ENCODE results near the gene TMEM151B. TPM values are rescaled to one million over a fixed set of nuclear protein-coding genes. Genes with fewer than 3 reads are reported as not detected.

Gene TMEM151B
- total RNA-seq, 1 experiment from 2014 or later: not detected

- Histone ChIP-seq H3K9me2 (ENCODE audit: insufficient read depth) (no peaks in the 10 kb centered on the region), H3K27me3 (ENCODE audit: insufficient read depth, low read length) (no peaks in the 10 kb centered on the region), H3K9me3 (ENCODE audit: control insufficient read depth in 1 of 2, insufficient read depth in 1 of 2, low read depth in 1 of 2, low read length in 2 of 2) (no peaks in the 10 kb centered on the region), H3K4me1 (ENCODE audit: control insufficient read depth in 1 of 2, insufficient read depth in 2 of 2, low read length in 2 of 2) (peaks cover 25 to 36% of the 10 kb centered on the region in 2 experiments), H3K4me2 (ENCODE audit: low read length) (no peak overlapping the region), H3K27ac (ENCODE audit: low read depth, low read length) (no peak overlapping the region), H2AFZ (ENCODE audit: low read depth, low read length, poor library complexity, severe bottlenecking) (no peak overlapping the region), H4K20me1 (ENCODE audit: insufficient read depth) (no peaks in the 10 kb centered on the region), H3K4me3 (replicated peaks in 1 of 2; ENCODE audit: low read depth in 1 of 2, low read length in 2 of 2) (no peak overlapping the region), H3K9ac (ENCODE audit: low read length) (no peak overlapping the region), H3K36me3 (ENCODE audit: control insufficient read depth in 1 of 2, insufficient read depth in 2 of 2, low read length in 2 of 2) (peaks cover 0 to 16% of the 10 kb centered on the region in 2 experiments; a peak in 1 of 4 replicates), H3K79me2 (ENCODE audit: insufficient read depth, low read length) (no peaks in the 10 kb centered on the region)
- ChIA-PET RAD21 (ENCODE audit: low non-redundant PET in 1 of 2, low total read pairs in 2 of 2, uncharacterized antibody in 2 of 2, unreplicated experiment in 2 of 2) (no interaction called here), POLR2A (interaction anchor here (0.7 to 2.4 kb wide), 2 partner anchors 8 to 20 kb away, joined by 3 to 31 read pairs; partner anchors contain the start of gene HSP90AB1), CTCF (interaction anchor here (1.8 kb wide), 1 partner anchor 142 kb away, joined by 13 read pairs; no protein-coding TSS in a partner anchor)
- TF ChIP-seq POLR2A (IDR thresholded peaks at IDR 0.05; ENCODE audit: borderline replicate concordance, extremely low read depth, insufficient read depth, insufficient read length): no peak
- TF ChIP-seq CEBPB (IDR thresholded peaks at IDR 0.05; ENCODE audit: low read depth): no peak
- 0 out of 6 replicates have a peak, but pooled peaks of 1 of the 3 experiments have one; percentile 5 for TF ChIP-seq CTCF (IDR thresholded peaks at IDR 0.05 in 2 of 3, conservative IDR thresholded peaks at IDR 0.05 in 1 of 3; ENCODE audit: borderline replicate concordance in 1 of 3, insufficient read depth in 1 of 3, low read depth in 2 of 3, low read length in 2 of 3)
- no peak for TF ChIP-seq MAX (IDR thresholded peaks at IDR 0.05)
- BruUV-seq (replicated peaks): TSS peak; percentile 16
- intact Hi-C loops (cut with micrococcal nuclease): no loop called here
- DNase-seq (ENCODE audit: low read depth, low spot score): no peak
- ATAC-seq: no peak
These were observed 31.4 kb upstream of the TMEM151B start for GRCh38 chr6:44238687-44239350.

- POLR2A ChIA-PET: no interaction called here
- CTCF ChIA-PET: interaction anchor here (1.1 kb wide), 1 partner anchor 9 kb away, joined by 3 read pairs; no protein-coding TSS in a partner anchor
- peaks cover 4 to 18% of the 10 kb centered on the region in 2 experiments for H3K4me1 ChIP-seq (ENCODE audit: control insufficient read depth in 1 of 2, insufficient read depth in 2 of 2, low read length in 2 of 2)
- TF ChIP-seq EZH2 (IDR thresholded peaks at IDR 0.05): no peak
- TF ChIP-seq ZNF274 (IDR thresholded peaks at IDR 0.05; ENCODE audit: low read depth, low read length): no peak
- TF ChIP-seq POLR2AphosphoS5 (IDR thresholded peaks at IDR 0.05; ENCODE audit: low read depth, low read length): no peak
- TF ChIP-seq MAX (IDR thresholded peaks at IDR 0.05): no peak
- TF ChIP-seq YY1 (IDR thresholded peaks at IDR 0.05; ENCODE audit: extremely low read depth, insufficient replicate concordance, low read depth, low read length): no peak
- TF ChIP-seq SP1 (IDR thresholded peaks at IDR 0.05; ENCODE audit: low read depth): no peak
- TF ChIP-seq POLR2A (IDR thresholded peaks at IDR 0.05; ENCODE audit: borderline replicate concordance, extremely low read depth, insufficient read depth, insufficient read length): no peak
- TF ChIP-seq FOSL1 (IDR thresholded peaks at IDR 0.05; ENCODE audit: low read depth): no peak
- TF ChIP-seq REST (IDR thresholded peaks at IDR 0.05; ENCODE audit: low read depth): no peak
- no peak for TF ChIP-seq CBX3 (IDR thresholded peaks at IDR 0.05; ENCODE audit: low read depth)
- no peak for TF ChIP-seq RAD21 (IDR thresholded peaks at IDR 0.05; ENCODE audit: low read depth)
These were observed 26.9 kb upstream of the TMEM151B start for GRCh38 chr6:44243345-44243744.

More at GRCh38 chr6:44243345-44243744, 26.9 kb upstream of the TMEM151B start:
- Histone ChIP-seq H3K9ac (ENCODE audit: low read length) (no peak overlapping the region), H3K9me2 (ENCODE audit: insufficient read depth) (no peaks in the 10 kb centered on the region), H3K27ac (ENCODE audit: low read depth, low read length) (no peak overlapping the region), H3K36me3 (ENCODE audit: control insufficient read depth in 1 of 2, insufficient read depth in 2 of 2, low read length in 2 of 2) (peaks cover 4 to 14% of the 10 kb centered on the region in 2 experiments; a peak in 3 of 4 replicates), H2AFZ (ENCODE audit: low read depth, low read length, poor library complexity, severe bottlenecking) (no peak overlapping the region), H3K4me2 (ENCODE audit: low read length) (no peak overlapping the region), H3K4me3 (replicated peaks in 1 of 2; ENCODE audit: low read depth in 1 of 2, low read length in 2 of 2) (no peak overlapping the region), H3K79me2 (ENCODE audit: insufficient read depth, low read length) (peaks cover 15% of the 10 kb centered on the region), H3K9me3 (ENCODE audit: control insufficient read depth in 1 of 2, insufficient read depth in 1 of 2, low read depth in 1 of 2, low read length in 2 of 2) (no peaks in the 10 kb centered on the region), H4K20me1 (ENCODE audit: insufficient read depth) (peaks cover 10% of the 10 kb centered on the region), H3K27me3 (ENCODE audit: insufficient read depth, low read length) (no peaks in the 10 kb centered on the region)
- DNase-seq (ENCODE audit: low read depth, low spot score) (no peak), ATAC-seq (no peak)
- intact Hi-C loops (cut with micrococcal nuclease): no loop called here
- RAD21 ChIA-PET (ENCODE audit: low non-redundant PET in 1 of 2, low total read pairs in 2 of 2, uncharacterized antibody in 2 of 2, unreplicated experiment in 2 of 2): no interaction called here
- BruUV-seq (replicated peaks): no TSS peak

Data from HCT116 (cell line).